ENCODE results near the gene POLK. TPM values are rescaled to one million over a fixed set of nuclear protein-coding genes. Genes with fewer than 3 reads are reported as not detected.
A peak's percentile ranks its signal among the peaks of the same experiment; 100 is the strongest.
"Not testable (repeated sequence)": the region's sequence is repeated elsewhere in the genome, so short reads cannot be mapped to it uniquely, and the experiment has no call there.

The POLK gene
- total RNA-seq, 1 donor from 2014 or later, result 26.5 TPM

GRCh38 chr5:75603371-75603770, 91.7 kb downstream of the POLK start:
- Mint-ChIP-seq H3K36me3 (ENCODE audit: low read depth) (peaks cover 10% of the 10 kb centered on the region), H3K4me3 (ENCODE audit: unreplicated experiment) (no peak overlapping the region), H3K9me3 (ENCODE audit: low read depth) (no peaks in the 10 kb centered on the region), H3K27me3 (ENCODE audit: low read depth) (no peaks in the 10 kb centered on the region), H3K27ac (ENCODE audit: unreplicated experiment) (no peak overlapping the region), H3K4me1 (ENCODE audit: low read depth) (peaks cover 5% of the 10 kb centered on the region)
- no peak for TF ChIP-seq CTCF (IDR thresholded peaks at IDR 0.05)
- DNase-seq (ENCODE audit: low spot score), result no peak

GRCh38 chr5:75603821-75604220, 92.1 kb downstream of the POLK start:
- no peak overlapping the region for H3K27ac Mint-ChIP-seq (ENCODE audit: unreplicated experiment)
- no peak overlapping the region for H3K4me3 Mint-ChIP-seq (ENCODE audit: unreplicated experiment)
- H3K36me3 Mint-ChIP-seq (ENCODE audit: low read depth), result peaks cover 10% of the 10 kb centered on the region
- H3K27me3 Mint-ChIP-seq (ENCODE audit: low read depth), result no peaks in the 10 kb centered on the region
- peaks cover 5% of the 10 kb centered on the region for H3K4me1 Mint-ChIP-seq (ENCODE audit: low read depth)
- TF ChIP-seq CTCF (IDR thresholded peaks at IDR 0.05), result no peak
- DNase-seq (ENCODE audit: low spot score), result no peak
- no peaks in the 10 kb centered on the region for H3K9me3 Mint-ChIP-seq (ENCODE audit: low read depth)

GRCh38 chr5:75607341-75607740, 95.7 kb downstream of the POLK start:
- H3K36me3 Mint-ChIP-seq (ENCODE audit: low read depth); DNase-seq (ENCODE audit: low spot score); H3K27ac Mint-ChIP-seq (ENCODE audit: unreplicated experiment); H3K9me3 Mint-ChIP-seq (ENCODE audit: low read depth); H3K27me3 Mint-ChIP-seq (ENCODE audit: low read depth); H3K4me3 Mint-ChIP-seq (ENCODE audit: unreplicated experiment): not testable (repeated sequence)
- peaks cover 14% of the 10 kb centered on the region for H3K4me1 Mint-ChIP-seq (ENCODE audit: low read depth)

- H3K27me3 Mint-ChIP-seq (ENCODE audit: low read depth), result no peaks in the 10 kb centered on the region
- no peak for TF ChIP-seq CTCF (IDR thresholded peaks at IDR 0.05)
- peaks cover 9% of the 10 kb centered on the region for H3K4me1 Mint-ChIP-seq (ENCODE audit: low read depth)
- no peak for DNase-seq (ENCODE audit: low spot score)
- no peak overlapping the region for H3K27ac Mint-ChIP-seq (ENCODE audit: unreplicated experiment)
- no peaks in the 10 kb centered on the region for H3K9me3 Mint-ChIP-seq (ENCODE audit: low read depth)
- H3K4me3 Mint-ChIP-seq (ENCODE audit: unreplicated experiment), result no peak overlapping the region
- peaks cover 6% of the 10 kb centered on the region for H3K36me3 Mint-ChIP-seq (ENCODE audit: low read depth)
These were observed 97.2 kb downstream of the POLK start for GRCh38 chr5:75608870-75609269.

GRCh38 chr5:75610201-75610600, 98.5 kb downstream of the POLK start:
- Mint-ChIP-seq H3K4me1 (ENCODE audit: low read depth) (peaks cover 9% of the 10 kb centered on the region), H3K27me3 (ENCODE audit: low read depth) (no peaks in the 10 kb centered on the region), H3K36me3 (ENCODE audit: low read depth) (peaks cover 4% of the 10 kb centered on the region), H3K27ac (ENCODE audit: unreplicated experiment) (no peak overlapping the region), H3K4me3 (ENCODE audit: unreplicated experiment) (no peak overlapping the region), H3K9me3 (ENCODE audit: low read depth) (no peaks in the 10 kb centered on the region)
- DNase-seq (ENCODE audit: low spot score), result no peak
- no peak for TF ChIP-seq CTCF (IDR thresholded peaks at IDR 0.05)

GRCh38 chr5:75610859-75611310, 99.2 kb downstream of the POLK start:
- H3K9me3 Mint-ChIP-seq (ENCODE audit: low read depth); H3K4me1 Mint-ChIP-seq (ENCODE audit: low read depth); H3K36me3 Mint-ChIP-seq (ENCODE audit: low read depth); DNase-seq (ENCODE audit: low spot score); H3K27me3 Mint-ChIP-seq (ENCODE audit: low read depth): not testable (repeated sequence)
- H3K27ac Mint-ChIP-seq (ENCODE audit: unreplicated experiment), result peak overlapping the region; percentile 62
- peak overlapping the region; percentile 74 for H3K4me3 Mint-ChIP-seq (ENCODE audit: unreplicated experiment)
